ENCODE data around the gene NOS3. TPM values are rescaled to one million over a fixed set of nuclear protein-coding genes. Genes with fewer than 3 reads are reported as not detected.

The NOS3 gene
- total RNA-seq, 1 donor from 2014 or later = 1.0 TPM

GRCh38 chr7:151045967-151046366 lies 55.1 kb downstream of the NOS3 start:
- no peak for DNase-seq (ENCODE audit: low read depth)
- H3K36me3 ChIP-seq (ENCODE audit: control insufficient read depth, insufficient read depth, low read length) = no peaks in the 10 kb centered on the region
- H3K27me3 ChIP-seq (ENCODE audit: control insufficient read depth, insufficient read depth, low read length) = peaks cover 29% of the 10 kb centered on the region
- no peak for TF ChIP-seq CTCF (IDR thresholded peaks at IDR 0.05; ENCODE audit: insufficient read depth, low read length, poor library complexity, severe bottlenecking)
- no peak overlapping the region for H3K4me3 ChIP-seq (ENCODE audit: low read depth, low read length)

GRCh38 chr7:151046603-151047573 lies 56.1 kb downstream of the NOS3 start:
- DNase-seq (ENCODE audit: low read depth) = no peak

GRCh38 chr7:151047976-151048815 lies 57.4 kb downstream of the NOS3 start, which contains the start of gene ASIC3:
Gene ASIC3, plus strand, starts transcription at chr7:151048531. Its CDS starts 355 bp downstream, at chr7:151048886.
- no peak for DNase-seq (ENCODE audit: low read depth)
- H3K4me3 ChIP-seq (ENCODE audit: low read depth, low read length) = no peak within 1 kb of the TSS
- no peak for TF ChIP-seq CTCF (IDR thresholded peaks at IDR 0.05; ENCODE audit: insufficient read depth, low read length, poor library complexity, severe bottlenecking)
- H3K36me3 ChIP-seq (ENCODE audit: control insufficient read depth, insufficient read depth, low read length) = no peaks in the 10 kb centered on the region
- peaks cover 32% of the 10 kb centered on the region for H3K27me3 ChIP-seq (ENCODE audit: control insufficient read depth, insufficient read depth, low read length)

More at GRCh38 chr7:151046603-151047573, 56.1 kb downstream of the NOS3 start:
- TF ChIP-seq CTCF (IDR thresholded peaks at IDR 0.05; ENCODE audit: insufficient read depth, low read length, poor library complexity, severe bottlenecking) = no peak
- H3K4me3 ChIP-seq (ENCODE audit: low read depth, low read length) = no peak overlapping the region
- peaks cover 32% of the 10 kb centered on the region for H3K27me3 ChIP-seq (ENCODE audit: control insufficient read depth, insufficient read depth, low read length)
- H3K36me3 ChIP-seq (ENCODE audit: control insufficient read depth, insufficient read depth, low read length) = no peaks in the 10 kb centered on the region

- peaks cover 32% of the 10 kb centered on the region for H3K27me3 ChIP-seq (ENCODE audit: control insufficient read depth, insufficient read depth, low read length)
- no peak overlapping the region for H3K4me3 ChIP-seq (ENCODE audit: low read depth, low read length)
- no peak for TF ChIP-seq CTCF (IDR thresholded peaks at IDR 0.05; ENCODE audit: insufficient read depth, low read length, poor library complexity, severe bottlenecking)
- H3K36me3 ChIP-seq (ENCODE audit: control insufficient read depth, insufficient read depth, low read length) = no peaks in the 10 kb centered on the region
- no peak for DNase-seq (ENCODE audit: low read depth)
These were observed 58.2 kb downstream of the NOS3 start for GRCh38 chr7:151048911-151049463.

GRCh38 chr7:151051108-151051507 lies 60.3 kb downstream of the NOS3 start:
- Histone ChIP-seq H3K36me3 (ENCODE audit: control insufficient read depth, insufficient read depth, low read length) (no peaks in the 10 kb centered on the region), H3K27me3 (ENCODE audit: control insufficient read depth, insufficient read depth, low read length) (peaks cover 32% of the 10 kb centered on the region), H3K4me3 (ENCODE audit: low read depth, low read length) (no peak overlapping the region)
- DNase-seq (ENCODE audit: low read depth) = no peak
- no peak for TF ChIP-seq CTCF (IDR thresholded peaks at IDR 0.05; ENCODE audit: insufficient read depth, low read length, poor library complexity, severe bottlenecking)

All from kidney epithelial cell (primary cell).